GM18867 (cell line): Measurements from ENCODE around the gene LINC00305.
A peak's percentile ranks its signal among the peaks of the same experiment; 100 is the strongest.

Experiments used
- ATAC-seq: cut with Tn5 transposase; IDR thresholded peaks from one replicate; pipeline ENCODE4 v1.9.1; 2021; ENCODE audit warnings: mild to moderate bottlenecking, moderate library complexity; ENCODE audit not compliant: unreplicated experiment

LINC00305 gene

DNA sequence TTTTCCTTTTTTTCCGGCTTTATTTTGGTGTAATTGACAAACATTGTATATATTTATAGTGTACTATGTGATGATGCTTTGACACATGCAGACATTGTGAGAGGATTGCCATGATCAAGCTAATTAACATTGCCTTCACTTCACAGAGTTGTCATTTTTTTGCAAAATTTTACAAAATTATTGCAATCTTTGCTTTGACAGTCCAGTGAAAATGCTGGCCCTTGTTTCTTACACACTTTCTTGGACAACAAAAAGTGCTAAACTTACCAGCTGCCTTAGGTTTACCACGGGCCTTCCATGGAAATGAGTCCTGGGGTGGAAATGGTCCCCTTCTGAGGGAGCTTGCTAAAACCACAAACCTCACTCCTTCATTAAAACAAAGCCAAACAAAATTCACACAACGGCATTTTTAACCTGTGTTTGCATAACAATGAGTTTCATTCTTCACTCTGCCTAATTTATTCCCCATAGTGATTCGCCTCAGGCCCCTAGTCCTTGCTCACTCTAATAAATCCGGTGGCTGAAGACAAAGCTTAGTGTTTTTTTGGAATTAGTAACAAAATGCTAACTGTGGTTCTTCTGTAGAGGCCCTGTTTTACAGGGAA is 32.2 kb downstream of the LINC00305 start:
- no peak for ATAC-seq

DNA sequence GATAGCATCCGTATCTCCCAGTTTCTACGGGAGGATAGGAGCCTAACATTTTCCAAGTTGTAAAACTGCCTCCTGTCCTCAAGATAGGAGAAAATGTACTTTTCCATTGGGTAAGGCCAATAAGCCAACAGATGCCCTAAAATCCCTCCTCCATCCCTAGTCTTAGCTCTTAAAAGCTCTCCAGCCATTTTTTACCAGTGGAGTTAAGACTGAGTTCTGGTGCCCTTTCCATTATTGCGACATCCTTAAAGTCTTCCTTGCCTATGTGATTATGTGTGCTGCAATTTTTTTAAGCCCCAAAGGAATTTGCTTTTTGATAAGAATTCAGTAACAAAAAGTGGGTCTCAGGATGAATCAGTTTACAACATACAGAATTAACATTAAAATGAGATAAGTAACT is 33.0 kb downstream of the LINC00305 start:
- no peak for ATAC-seq

DNA sequence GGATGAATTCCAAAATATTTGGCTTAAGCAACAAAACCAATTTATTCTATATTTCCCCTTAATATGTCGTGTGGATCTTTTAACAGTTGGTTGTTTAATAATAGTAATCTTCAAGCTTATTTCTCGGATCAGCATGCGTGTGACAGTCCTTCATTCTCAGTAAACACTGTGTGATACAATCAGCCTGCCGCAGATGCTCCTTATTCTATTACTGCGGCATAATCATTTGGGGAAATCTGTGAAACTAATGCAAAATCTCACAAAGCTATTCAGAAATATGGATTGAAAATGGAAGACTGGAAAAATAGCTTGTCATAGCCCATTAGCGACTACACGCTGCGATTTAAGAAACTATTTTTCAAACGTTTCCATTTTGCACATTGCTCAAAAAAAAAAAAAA is 36.9 kb downstream of the LINC00305 start:
- ATAC-seq, result no peak

DNA sequence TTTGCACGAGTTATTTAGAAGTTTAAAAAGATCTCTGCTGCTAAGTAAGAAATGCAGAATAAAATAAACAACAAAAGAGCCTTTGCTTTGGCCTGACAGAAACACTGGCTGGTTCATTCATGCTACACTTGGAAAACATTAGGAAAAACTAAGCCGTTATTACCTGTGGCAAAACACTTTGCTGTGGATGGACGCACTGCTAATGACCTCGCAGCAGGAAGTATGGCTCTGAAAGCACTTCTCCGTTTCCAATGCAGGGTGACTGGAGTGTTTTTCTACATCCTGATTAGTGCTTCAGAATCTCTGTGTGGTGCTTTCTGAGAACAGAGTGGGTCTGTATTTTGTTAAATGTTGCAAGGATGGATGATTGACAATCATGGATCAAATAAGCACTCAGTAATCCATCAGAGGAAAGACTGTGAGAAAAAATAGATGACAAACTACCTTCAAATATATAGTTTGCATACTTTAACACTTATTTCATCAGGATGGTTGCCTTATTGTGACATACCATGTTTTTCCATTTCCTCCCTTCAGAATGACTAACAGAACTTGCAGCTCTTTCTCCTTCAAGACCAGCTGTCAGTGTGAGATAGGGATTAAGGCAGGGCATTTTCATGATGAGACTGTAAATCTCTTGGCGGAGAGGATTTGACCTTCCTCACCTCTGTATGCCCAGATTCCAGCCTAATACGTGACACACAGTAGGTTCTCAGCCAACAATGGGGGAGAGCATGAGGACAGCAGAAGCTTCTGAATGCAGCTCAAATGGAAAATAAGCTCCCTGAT is 38.0 kb downstream of the LINC00305 start:
- no peak for ATAC-seq

DNA sequence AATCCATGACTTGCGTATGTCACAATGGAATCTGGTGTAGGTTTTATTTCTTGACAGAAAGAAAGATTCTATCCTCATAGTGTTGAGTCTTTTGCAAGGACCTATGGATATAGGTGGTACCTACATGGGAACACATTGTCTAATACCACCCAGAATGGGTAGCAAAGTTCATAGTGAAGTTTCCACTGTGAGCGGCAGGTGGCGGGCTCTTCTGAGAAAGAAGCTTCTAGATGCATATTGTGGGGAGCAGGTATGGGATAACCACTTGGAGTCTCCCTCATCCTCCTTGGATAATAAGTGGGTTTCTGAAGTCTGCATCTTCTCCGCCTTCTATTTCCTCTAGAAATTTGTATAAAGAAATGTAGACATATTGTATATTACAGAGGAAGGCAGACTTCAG is 44.9 kb downstream of the LINC00305 start:
- no peak for ATAC-seq

DNA sequence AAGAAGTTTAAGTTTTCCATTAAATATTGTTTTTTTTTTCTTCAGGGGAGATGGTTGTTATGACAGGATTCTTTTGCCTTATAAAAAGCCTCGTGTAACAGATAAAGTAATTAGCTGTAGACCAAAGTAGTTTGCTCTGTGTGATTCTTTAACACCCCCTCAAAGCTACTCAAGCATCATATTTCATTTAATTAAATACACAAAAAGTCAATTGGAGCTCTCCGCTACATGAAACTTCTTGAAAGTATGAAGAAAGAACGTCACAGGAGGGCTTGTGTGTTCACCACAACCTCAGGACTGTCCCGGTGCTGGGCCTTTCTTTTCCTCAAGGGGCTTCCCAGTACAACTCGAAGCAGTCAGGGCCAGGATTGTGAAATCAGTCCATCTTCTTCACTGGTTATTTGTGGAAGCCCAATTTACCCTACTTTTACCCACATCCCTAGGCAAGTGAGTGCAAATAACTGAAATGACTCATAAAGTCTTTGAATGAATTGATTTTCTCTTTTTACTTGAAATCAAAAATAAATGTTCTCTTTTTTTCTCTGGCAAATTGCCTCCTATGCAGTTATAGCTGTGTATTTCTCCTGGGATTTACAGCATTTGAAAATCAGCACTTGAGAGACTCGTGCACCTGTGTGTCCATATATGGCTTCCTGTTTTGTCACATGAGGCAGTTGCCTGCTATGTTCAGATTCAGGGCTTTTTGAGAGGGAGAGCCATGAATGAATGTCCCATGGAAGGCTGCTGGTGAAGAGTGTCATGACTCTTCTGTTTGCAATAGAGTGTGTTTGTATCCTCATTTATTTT is 48.6 kb downstream of the LINC00305 start:
- ATAC-seq, result peak; percentile 61

DNA sequence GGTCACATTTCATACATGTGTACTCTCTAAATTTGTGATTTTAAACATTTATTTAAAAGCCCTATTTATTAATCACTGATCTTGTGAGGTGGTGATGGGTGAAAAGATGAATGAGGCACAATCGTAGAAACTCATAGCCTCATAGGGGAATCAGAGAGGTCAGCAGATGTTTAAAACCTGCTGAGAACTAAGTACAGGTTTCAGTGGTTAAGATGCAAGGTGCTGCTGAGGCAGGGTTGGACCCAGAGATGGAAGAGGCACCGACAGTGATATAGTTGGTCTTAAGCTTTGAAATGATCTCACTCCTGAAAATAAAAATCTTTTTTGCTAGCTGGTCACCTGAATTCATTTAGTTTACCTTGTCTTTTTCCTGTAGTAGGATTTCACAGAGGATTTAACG is 49.6 kb downstream of the LINC00305 start:
- ATAC-seq, result peak; percentile 79

DNA sequence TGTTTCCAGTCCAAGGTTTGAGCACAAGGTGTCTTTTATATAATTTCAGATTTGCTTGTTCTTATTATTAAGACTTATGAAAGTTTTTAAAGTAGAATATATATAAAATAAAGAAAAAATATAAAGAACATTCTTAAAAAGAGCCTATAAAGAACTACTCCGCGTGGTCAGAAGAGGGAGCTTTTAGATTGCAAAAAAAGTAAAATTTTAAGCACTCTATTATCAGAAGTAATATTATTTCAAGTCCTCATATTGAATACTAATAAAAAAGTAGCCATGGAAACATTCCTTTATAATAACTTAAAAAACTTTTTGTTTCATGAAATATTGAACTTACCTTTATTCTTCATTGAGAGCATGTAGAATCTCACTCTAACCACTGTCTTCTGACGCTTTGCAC is 51.4 kb downstream of the LINC00305 start:
- no peak for ATAC-seq

DNA sequence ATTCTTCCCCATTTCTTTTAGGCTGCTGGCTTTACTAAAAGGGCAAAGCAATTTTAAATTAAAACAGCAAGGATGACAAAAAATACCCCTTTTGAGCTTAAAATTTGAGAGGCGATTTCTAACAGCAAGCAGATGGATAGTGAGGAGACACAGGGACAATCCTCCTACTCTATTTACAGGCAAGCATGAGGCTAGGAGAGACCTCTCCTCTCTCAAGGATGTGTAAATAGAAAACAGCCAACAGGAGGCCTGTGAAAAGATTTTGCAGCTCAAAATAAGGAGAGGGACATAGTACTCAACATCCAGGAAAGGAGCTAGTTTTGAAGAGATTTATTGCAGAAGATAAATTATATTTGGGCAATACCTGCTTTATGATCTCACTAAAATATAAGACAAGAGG is 53.8 kb downstream of the LINC00305 start:
- ATAC-seq, result no peak

DNA sequence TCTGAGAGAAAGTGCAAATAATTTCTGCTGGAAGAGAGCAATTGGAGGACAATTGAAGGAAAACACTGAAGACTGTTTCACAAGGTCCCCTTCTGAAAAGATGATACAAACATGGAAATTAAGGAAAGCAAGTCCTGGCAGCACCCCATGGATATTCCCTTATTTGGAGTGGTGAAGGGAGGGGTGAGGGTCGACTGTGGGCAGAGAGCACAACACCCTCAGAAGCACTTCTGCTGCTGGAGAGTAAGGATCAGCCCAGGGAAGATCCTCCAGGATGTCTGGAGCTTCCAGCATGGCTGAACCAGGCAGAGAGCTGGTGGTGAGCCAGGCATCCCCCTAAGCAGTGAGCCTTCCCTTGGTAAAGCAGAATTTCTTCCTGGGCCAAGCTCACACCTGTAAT is 54.7 kb downstream of the LINC00305 start:
- ATAC-seq, result no peak

DNA sequence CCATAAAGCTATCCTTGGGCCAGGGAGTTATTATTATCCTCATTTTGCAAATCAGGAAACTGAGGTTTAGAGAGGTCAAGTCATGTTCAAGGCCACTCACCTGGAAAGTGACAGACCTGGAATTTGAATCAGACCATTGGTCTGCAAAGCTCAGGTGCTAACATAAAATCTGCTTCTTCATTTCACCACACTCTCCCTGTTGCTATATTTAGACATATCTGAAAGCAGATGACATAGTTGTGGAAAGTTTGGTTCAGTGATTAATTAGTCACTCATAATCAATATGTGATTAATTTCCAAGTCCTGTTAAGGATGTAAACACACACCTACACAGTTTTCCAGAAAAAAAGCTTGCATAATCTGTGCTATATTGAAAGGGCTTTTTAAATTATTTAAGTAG is 57.4 kb downstream of the LINC00305 start:
- ATAC-seq, result no peak

DNA sequence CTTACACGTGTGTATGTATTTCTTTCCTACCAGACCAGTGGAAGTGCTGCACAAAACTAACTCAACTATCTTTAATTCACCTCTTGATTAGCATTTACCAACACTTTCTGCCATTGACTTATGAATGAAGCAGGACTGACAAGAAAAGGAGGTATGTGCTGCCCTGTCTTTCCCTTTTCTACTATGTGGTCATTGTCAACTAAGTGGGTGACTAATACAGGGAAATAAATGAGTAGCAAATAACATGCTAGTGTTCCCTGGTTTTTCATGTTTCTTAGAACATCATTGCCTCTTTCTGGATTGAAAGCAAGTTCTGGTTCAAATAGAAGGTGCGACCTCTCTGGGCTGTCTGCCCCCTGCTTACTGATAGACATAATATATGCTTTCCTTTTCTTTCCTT is 58.0 kb downstream of the LINC00305 start:
- no peak for ATAC-seq

DNA sequence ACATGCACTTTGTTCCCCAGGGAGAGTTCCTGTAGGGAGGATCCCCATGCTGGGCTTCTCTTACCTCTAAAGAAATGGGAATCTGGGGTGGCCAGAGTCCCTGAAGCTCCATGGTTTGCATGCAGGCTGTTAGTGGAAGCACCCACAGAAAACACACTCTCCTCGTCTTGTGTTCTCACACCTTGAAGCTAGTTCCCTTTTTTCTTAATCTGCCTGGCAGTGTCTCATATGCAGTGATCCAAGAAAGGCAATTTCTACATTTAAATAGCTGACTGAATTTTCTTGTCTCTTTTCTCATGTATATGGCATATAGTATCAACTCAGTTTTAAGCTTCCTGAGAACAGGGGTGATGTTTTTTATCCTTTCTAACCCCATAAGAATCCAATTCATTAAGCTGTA is 65.0 kb downstream of the LINC00305 start:
- peak; percentile 64 for ATAC-seq

DNA sequence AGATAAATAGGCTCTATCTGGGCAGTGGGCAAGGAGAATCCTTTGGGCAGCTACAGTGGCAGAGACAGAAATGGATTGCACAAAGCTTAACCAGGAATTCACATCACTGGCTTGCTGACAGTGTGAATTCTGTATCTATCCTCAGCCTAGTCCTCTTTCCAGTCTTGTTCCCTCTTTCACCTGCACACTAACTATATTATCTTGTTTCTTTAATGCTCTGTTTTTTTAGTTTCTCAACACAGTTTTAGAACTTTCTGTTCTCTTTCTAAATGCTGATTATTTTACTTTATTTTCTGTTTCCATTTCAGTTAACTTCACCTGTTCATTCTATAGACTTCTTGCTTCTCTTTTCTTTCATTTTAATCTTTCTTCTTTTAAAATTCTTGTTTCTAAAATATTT is 66.4 kb downstream of the LINC00305 start:
- ATAC-seq, result peak; percentile 49

DNA sequence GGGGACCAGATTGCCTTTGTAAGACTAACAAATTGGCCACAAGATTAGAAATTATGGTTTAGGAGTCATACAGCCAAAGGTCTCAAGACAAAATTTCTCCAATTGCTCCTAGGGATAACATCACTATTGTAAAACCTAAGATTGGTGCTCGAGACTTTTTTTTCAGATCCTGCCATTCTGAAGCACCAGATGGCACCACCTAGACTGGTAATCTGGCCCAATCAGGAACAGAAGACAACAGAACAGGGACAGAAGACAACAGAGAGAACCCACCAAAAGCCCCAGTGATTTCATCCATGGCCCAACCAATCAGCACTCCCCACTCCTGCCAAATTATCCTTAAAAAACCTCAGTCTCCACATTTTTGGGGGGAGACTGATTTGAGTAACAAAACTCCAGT is 66.8 kb downstream of the LINC00305 start:
- peak; percentile 41 for ATAC-seq

DNA sequence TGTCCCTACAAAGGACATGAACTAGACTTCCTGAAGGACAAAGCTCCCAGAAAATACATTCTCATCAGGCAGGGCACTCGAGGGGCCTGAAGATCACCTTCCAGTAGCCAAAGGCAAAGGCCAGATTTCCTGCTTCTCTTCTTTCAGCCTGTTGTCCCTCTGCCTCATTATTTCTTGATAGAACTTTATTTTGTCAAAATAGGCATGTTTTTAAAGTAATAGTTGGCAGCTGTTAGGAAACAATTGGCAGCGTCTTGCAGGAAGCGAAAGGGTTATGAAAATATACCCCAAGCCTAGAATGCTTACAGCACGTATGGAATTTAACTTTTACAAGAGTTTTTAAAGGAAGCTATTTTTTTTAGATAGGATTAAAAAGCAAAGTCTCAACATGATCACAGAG is 74.9 kb downstream of the LINC00305 start:
- no peak for ATAC-seq

DNA sequence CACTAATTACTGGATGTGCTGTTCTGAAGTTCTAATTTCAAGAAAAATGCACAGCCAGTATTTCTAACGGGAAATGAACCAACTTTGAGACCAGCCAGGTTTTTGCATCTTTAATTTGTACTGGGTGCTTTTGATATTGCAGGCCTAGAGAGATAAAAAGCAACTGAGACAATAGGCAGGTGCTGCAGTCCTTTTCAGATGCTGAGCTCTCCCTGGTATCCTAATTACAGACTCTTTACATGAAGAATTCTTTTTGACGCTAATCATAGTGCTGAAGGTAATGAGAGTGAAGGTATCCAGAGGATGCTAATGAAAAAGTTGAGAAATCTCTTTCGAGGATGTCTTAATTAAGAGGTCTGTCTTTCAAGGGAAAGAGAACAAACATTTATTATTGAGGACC is 93.9 kb downstream of the LINC00305 start:
- ATAC-seq, result no peak

DNA sequence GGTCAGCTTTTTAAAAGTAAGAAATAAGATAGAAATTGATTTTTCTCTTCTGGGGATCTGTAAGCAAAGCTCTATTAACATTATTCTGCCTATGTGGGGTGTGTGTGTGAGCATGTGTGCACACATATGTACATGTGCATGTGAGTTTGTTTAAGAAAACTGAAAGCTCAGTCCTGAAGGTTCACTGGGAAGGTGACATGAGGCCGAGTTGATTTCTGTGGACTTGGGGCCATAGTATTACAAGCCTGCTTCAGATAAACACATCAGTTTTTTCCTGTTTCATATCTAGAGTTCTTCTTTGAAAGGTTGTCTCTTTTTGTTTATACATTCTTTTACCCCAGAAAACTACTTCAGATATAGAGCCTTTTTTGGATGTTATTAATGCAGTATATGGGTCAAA is 95.6 kb downstream of the LINC00305 start:
- no peak for ATAC-seq

DNA sequence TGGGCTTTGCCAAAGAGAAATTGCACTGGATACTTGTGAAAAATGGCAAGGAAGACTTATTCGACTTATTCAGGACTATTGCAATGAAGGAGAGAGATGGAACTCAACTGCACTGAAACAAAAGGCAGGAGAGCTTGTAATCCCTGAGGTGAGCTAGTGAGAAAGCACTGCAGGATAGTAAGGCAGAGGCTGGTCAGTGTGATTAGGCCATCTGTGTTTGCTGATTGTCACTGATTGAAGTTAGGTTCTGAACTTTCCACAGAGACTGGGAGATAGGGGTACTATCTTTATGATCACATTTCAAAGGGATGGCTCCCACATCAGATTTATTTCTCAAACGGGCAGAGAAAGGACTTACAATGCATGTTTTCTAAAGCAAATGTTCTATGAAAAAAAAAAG is 96.1 kb downstream of the LINC00305 start:
- no peak for ATAC-seq

DNA sequence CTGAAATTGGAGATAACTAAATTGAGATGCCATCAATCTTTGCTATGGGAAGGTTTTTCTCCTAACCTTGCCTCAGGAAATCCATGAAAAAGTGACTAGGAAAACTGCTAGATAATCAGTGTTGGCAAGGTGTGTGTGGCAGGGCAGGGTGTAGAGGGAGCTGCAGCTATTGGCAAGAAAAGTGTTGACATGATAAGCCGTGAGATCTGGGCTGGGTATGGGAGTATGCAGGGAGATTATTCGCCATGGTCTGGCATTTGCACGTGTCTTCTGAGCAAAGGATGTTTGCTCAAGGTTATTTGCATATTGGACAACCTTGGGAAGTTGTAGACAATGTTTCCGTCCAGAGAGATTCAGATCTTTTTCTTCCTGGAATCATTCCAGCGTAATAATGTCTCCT is 104.3 kb downstream of the LINC00305 start:
- ATAC-seq, result no peak

DNA sequence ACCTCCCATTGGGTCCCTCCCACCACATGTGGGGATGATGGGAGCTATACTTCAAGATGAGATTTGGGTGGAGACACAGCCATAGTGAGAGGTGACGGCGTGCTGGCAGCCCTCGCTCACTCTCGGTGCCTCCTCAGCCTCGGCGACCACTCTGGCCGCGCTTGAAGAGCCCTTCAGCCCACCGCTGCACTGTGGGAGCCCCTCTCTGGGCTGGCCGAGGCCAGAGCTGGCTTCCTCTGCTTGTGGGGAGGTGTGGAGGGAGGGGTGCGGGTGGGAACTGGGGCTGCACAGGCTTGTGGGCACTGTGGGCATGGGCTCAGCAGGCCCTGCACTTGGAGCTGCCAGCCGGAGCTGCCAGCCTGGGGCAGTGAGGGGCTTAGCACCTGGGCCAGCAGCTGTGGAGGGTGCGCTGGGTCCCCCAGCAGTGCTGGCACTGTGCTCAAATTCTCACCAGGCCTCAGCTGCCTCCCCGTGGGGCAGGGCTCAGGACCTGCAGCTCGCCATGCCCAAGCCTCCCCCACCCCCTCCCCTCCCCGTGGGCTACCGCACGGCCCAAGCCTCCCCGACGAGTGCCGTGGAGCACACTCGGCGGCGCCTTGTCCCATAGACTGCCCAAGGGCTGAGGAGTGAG is 106.0 kb downstream of the LINC00305 start:
- no peak for ATAC-seq
